NCI-H2171 treated with DMSO at 0.1 percent for 48 hours (cell line): Measurements from ENCODE around the gene PPFIBP1.

Experiments
- DNase-seq: peaks from one replicate; lab custom pipeline; 2025; lab: John Stamatoyannopoulos, UW

Gene PPFIBP1

GRCh38 chr12:27523642-27524493 is at the start of gene PPFIBP1:
Gene PPFIBP1 (plus strand): TSS chr12:27524206. CDS start chr12:27633397, 109,191 bp downstream.
- peak; percentile 100 for DNase-seq

- no peak for DNase-seq
These were observed 49.7 kb upstream of the PPFIBP1 start for GRCh38 chr12:27474344-27474743.

GRCh38 chr12:27477049-27477448 is 47.0 kb upstream of the PPFIBP1 start:
- no peak for DNase-seq

GRCh38 chr12:27478949-27479348 is 45.1 kb upstream of the PPFIBP1 start:
- no peak for DNase-seq

GRCh38 chr12:27480016-27480415 is 44.0 kb upstream of the PPFIBP1 start:
- no peak for DNase-seq

GRCh38 chr12:27486961-27487360 is 37.0 kb upstream of the PPFIBP1 start:
- DNase-seq, result no peak

- DNase-seq, result no peak
These were observed 35.5 kb upstream of the PPFIBP1 start for GRCh38 chr12:27488479-27488878.

- DNase-seq, result no peak
These were observed 32.8 kb upstream of the PPFIBP1 start for GRCh38 chr12:27491226-27491625.

- DNase-seq, result no peak
These were observed 30.6 kb upstream of the PPFIBP1 start for GRCh38 chr12:27493260-27493940.

GRCh38 chr12:27497446-27497845 is 26.6 kb upstream of the PPFIBP1 start:
- DNase-seq, result no peak

GRCh38 chr12:27498149-27498548 is 25.9 kb upstream of the PPFIBP1 start:
- no peak for DNase-seq

GRCh38 chr12:27498761-27499160 is 25.2 kb upstream of the PPFIBP1 start:
- DNase-seq, result no peak

- no peak for DNase-seq
These were observed 24.6 kb upstream of the PPFIBP1 start for GRCh38 chr12:27499377-27499776.

- DNase-seq, result no peak
These were observed 23.5 kb upstream of the PPFIBP1 start for GRCh38 chr12:27500546-27500945.

- DNase-seq, result no peak
These were observed 22.0 kb upstream of the PPFIBP1 start for GRCh38 chr12:27502021-27502435.

- no peak for DNase-seq
These were observed 19.5 kb upstream of the PPFIBP1 start for GRCh38 chr12:27504507-27504906.

- DNase-seq, result no peak
These were observed 18.9 kb upstream of the PPFIBP1 start for GRCh38 chr12:27505109-27505508.

GRCh38 chr12:27505761-27506160 is 18.2 kb upstream of the PPFIBP1 start:
- DNase-seq, result no peak

- DNase-seq, result no peak
These were observed 17.3 kb upstream of the PPFIBP1 start for GRCh38 chr12:27506645-27507189.

- no peak for DNase-seq
These were observed 15.1 kb upstream of the PPFIBP1 start for GRCh38 chr12:27508736-27509431.

- no peak for DNase-seq
These were observed 12.8 kb upstream of the PPFIBP1 start for GRCh38 chr12:27511031-27511722.

- no peak for DNase-seq
These were observed 12.3 kb upstream of the PPFIBP1 start for GRCh38 chr12:27511723-27512045.
